NCI-H345 treated with DMSO at 0.1 percent for 48 hours (cell line): ENCODE measurements around the gene LMO1.

Experiments used
- DNase-seq: peaks from one replicate; lab custom pipeline; 2025; ENCODE audit not compliant: unreplicated experiment; lab: John Stamatoyannopoulos, UW

LMO1 gene

GRCh38 chr11:8249482-8249881 lies 14.2 kb downstream of the LMO1 start:
- DNase-seq = no peak

GRCh38 chr11:8248786-8249185 lies 14.9 kb downstream of the LMO1 start:
- no peak for DNase-seq

- no peak for DNase-seq
These were observed 16.4 kb downstream of the LMO1 start for GRCh38 chr11:8247312-8247711.

GRCh38 chr11:8243458-8243857 lies 20.2 kb downstream of the LMO1 start:
- no peak for DNase-seq

- no peak for DNase-seq
These were observed 21.0 kb downstream of the LMO1 start for GRCh38 chr11:8242499-8243280.

GRCh38 chr11:8242118-8242475 lies 21.6 kb downstream of the LMO1 start:
- no peak for DNase-seq

- DNase-seq = no peak
These were observed 22.1 kb downstream of the LMO1 start for GRCh38 chr11:8241373-8242117.

GRCh38 chr11:8239536-8240228 lies 24.0 kb downstream of the LMO1 start:
- no peak for DNase-seq

GRCh38 chr11:8239040-8239439 lies 24.6 kb downstream of the LMO1 start:
- no peak for DNase-seq

- DNase-seq = no peak
These were observed 26.2 kb downstream of the LMO1 start for GRCh38 chr11:8237453-8237852.

- no peak for DNase-seq
These were observed 27.8 kb downstream of the LMO1 start for GRCh38 chr11:8235925-8236324.

- no peak for DNase-seq
These were observed 28.8 kb downstream of the LMO1 start for GRCh38 chr11:8234910-8235309.

GRCh38 chr11:8234425-8234821 lies 29.3 kb downstream of the LMO1 start:
- DNase-seq = no peak

- DNase-seq = no peak
These were observed 29.8 kb downstream of the LMO1 start for GRCh38 chr11:8233691-8234424.

- no peak for DNase-seq
These were observed 30.6 kb downstream of the LMO1 start for GRCh38 chr11:8232849-8233606.

GRCh38 chr11:8232414-8232813 lies 31.3 kb downstream of the LMO1 start:
- no peak for DNase-seq

- DNase-seq = no peak
These were observed 31.7 kb downstream of the LMO1 start for GRCh38 chr11:8231979-8232378.

GRCh38 chr11:8230921-8231847 lies 32.5 kb downstream of the LMO1 start:
- no peak for DNase-seq

- no peak for DNase-seq
These were observed 33.4 kb downstream of the LMO1 start for GRCh38 chr11:8230178-8230859.
